Measurements from ENCODE around the gene CAMK1D. TPM values are rescaled to one million over a fixed set of nuclear protein-coding genes. Genes with fewer than 3 reads are reported as not detected.
"Not testable (repeated sequence)": the region's sequence is repeated elsewhere in the genome, so short reads cannot be mapped to it uniquely, and the experiment has no call there.

Gene CAMK1D
- polyA plus RNA-seq, 1 donor = 11.9 TPM

- DNase-seq = no peak
Measured at GRCh38 chr10:12340371-12340770, 9.0 kb upstream of the CAMK1D start.

DNA sequence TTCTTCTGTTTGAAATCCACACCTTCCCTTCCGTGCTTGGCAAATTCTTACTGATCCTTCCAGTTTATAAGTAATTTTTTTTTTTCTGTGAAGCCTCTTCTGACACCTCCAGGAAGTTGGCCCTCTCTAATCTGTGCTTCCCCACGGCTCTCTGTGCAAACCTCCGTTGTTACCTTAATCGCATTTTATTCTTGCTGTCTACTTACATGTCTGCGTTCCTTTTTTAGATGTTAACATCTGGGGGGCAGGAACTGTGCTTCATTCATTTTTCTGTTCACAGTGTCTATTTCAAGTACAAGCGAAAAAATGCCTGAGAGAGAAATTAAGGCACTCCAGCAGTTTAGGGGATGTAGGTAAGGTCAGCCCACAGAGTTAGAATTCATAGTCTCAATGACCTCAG is 8.4 kb upstream of the CAMK1D start:
- no peak for DNase-seq

DNA sequence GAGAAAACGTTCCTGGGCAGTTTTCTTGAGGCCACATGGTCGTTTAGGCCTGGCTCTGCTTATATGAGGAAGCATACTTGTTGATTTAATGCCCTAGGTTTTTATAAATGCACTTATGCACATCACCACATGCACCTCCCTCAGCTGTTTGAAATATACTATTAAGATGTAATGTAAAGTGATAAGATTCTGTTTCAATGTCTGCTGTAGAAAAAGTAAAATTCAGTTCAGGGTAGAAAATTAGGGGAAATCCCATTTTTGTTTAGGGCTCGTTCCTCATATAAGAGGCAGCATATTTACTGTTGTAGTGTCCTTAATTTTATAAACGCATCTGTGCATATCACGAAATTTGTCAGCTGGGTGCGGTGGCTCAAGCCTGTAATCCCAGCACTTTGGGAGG is 7.8 kb upstream of the CAMK1D start:
- no peak for DNase-seq

- no peak for DNase-seq
Measured at GRCh38 chr10:12344375-12345110, 4.8 kb upstream of the CAMK1D start.

DNA sequence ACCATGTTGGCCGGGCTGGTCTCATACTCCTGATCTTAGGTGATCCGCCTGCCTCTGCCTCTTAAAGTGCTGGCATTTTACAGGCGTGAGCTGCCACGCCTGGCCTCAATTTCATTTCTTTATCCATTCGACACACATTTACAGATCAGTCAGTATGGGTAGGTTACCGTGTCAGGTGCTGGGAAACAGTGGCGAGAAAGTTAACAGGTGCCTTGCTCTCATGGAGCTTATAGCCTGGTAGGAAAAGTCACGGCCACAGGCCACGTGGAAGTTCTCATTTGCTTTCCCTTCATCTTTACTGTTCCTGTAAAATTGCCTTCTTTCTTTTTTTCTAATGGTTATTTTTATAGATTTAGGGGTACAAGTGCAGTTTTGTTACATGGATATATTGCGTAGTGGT is 2.6 kb upstream of the CAMK1D start:
- no peak for DNase-seq

GRCh38 chr10:12348294-12348869 is 965 bp upstream of the CAMK1D start:
- DNase-seq = no peak

GRCh38 chr10:12349629-12350166 is 351 bp downstream of the CAMK1D start:
- no peak for DNase-seq

DNA sequence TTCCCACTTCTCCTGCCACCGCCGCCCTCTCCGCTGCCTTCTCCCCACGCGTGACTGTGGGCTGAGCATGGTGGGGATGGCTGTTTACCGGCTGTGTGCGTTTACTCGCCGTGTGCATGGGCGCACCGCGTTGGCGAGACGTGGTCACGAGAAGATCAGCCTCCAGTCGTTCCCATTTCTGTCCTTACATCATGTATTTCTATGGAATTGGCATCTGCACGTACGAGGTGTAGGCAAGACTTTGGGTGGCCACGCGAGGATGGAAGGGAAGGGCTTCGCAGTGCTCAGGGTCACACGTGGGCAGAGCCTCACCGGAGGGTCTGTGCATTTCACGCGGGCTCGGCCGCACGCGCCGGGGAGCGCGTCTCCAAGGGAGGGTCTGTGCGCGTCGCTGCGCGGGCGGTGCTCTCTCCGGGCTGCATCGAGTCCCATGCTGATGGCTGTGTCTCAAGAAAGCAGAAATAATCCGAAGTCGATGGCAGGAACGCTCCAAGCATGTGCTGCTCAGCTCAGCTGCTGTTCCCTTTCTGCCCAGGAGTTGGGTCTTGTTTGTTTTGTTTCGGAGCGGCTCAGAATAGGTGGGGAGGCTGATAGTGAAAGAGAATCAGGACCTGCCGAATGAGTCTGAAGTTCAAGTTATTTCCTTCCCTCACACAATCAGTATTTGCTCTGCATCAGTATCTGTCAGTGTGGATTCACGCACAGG is 973 bp downstream of the CAMK1D start:
- DNase-seq = no peak

DNA sequence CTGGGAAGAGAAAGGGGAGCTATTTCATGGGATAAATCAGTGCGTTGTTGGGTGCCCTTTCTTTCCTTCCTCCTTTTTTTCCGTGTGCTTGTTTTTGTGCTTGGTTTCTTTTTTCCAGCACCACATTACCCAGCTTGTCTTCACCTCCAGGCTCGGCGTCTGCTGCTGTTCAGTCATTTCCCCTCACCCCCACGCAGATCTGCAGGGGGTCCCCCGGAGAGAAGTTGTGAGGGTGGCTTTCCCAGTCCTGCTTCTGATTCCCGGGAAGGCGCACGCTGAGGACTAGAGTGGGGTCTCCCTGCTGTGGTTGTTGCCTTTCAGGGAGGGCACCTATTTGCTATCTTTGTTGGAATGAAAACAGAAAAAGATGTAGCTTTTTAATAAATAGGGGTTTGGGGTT is 1.6 kb downstream of the CAMK1D start:
- DNase-seq = no peak

- no peak for DNase-seq
Measured at GRCh38 chr10:12351447-12351846, 2.1 kb downstream of the CAMK1D start.

DNA sequence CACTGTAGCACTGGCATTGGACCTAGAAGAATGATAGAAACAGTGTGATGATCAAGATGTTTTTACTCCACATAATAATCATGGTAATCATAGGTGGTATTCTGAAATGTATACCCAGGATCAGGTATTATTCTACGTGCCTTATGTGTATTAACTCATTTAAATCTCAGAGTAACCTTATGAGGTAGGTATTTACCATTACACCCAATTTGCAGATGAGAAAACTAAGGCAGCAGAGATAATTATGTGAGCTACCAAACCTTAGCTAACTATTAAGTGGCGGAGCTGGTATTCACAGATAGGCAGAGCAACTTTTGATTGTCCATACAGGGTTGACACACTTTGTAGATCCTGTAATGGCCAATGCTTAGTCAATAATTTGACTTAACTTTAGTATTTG is 2.5 kb downstream of the CAMK1D start:
- DNase-seq = no peak

DNA sequence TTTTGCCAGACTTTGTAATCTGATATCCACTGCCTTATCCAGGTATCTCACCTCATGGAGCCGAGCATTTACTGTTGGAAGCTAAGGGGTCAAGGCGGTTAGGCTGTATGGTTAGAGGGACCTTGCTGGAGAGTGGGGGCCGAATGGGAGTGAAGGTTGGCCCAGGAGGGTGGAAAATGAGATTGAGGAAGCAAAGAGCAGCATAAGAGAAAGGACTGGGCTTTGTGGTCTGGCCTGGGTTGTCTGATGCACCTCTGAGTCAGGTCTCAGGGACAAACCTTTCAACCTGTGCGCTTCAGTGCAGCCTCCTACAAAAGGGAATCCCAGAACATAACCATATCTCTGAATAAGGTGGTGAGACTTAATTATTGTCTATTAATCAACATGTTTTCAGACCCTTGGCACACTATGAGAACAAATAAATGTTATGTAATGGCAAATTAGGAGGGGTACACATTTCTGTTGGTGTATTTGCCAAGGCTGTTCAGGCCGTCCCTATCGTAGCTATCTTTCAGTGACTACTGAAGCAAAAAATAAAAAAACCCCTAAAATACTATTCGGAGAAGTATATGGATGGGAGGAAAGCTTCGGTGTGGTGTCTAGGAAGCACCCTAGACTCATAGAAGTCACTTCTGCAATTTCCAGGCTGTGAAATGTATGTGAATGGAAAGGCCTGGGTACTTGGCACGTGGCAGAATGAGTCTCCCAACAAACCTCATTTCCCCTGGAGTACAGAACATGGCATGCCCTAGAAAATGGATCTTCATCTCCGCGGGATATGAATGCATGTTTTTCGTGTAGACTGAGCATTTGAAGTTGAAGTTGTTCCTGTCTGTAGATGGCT is 4.3 kb downstream of the CAMK1D start:
- DNase-seq = no peak

GRCh38 chr10:12354696-12355095 is 5.3 kb downstream of the CAMK1D start:
- not testable (repeated sequence) for DNase-seq

GRCh38 chr10:12355384-12355783 is 6.0 kb downstream of the CAMK1D start:
- no peak for DNase-seq

DNA sequence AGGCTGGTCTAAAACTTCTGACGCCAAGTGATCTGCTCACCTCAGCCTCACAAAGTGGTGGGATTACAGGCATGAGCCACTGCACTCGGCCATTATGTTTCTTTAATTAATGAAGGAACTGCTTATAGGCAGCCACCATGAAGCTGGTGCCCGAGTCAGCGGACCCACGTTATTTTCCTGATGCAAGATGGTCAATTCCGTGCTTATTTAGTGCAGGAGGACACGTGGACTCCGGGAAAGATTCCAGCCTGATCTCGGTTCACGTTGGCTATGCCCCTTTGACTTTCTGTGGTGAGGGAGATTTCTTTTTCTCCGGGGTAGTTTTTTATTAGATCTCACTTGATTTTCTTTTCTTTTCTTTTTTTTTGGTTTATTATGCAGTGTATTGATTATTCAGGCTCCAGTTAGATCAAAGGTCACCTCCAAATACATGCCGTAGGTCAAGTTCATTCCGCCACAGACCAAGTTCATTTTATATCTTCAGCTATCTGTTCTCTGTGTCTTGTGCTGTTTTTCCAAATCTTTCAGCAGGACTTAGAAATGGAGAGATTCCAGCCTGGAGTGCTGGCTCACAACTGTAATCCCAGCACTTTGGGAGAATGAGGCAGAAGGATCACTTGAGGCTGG is 8.3 kb downstream of the CAMK1D start:
- no peak for DNase-seq

GRCh38 chr10:12358863-12359564 is 9.7 kb downstream of the CAMK1D start:
- no peak for DNase-seq

- no peak for DNase-seq
Measured at GRCh38 chr10:12360461-12360860, 11.1 kb downstream of the CAMK1D start.

DNA sequence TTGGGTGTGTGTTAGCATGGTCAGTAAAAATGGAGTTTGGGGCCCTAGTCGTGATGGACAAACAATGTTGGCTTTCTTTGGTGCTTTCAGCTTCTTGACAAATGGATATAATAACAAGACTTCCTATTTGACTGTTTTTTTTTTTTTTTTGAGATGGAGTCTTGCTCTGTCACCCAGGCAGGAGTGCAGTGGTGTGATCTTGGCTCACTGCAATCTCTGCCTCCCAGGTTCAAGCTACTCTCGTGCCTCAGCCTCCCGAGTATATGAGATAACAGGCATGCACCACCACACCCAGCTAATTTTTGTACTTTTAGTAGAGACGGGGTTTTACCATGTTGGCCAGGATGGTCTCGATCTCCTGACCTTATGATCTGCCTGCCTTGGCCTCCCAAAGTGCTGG is 11.8 kb downstream of the CAMK1D start:
- not testable (repeated sequence) for DNase-seq

DNA sequence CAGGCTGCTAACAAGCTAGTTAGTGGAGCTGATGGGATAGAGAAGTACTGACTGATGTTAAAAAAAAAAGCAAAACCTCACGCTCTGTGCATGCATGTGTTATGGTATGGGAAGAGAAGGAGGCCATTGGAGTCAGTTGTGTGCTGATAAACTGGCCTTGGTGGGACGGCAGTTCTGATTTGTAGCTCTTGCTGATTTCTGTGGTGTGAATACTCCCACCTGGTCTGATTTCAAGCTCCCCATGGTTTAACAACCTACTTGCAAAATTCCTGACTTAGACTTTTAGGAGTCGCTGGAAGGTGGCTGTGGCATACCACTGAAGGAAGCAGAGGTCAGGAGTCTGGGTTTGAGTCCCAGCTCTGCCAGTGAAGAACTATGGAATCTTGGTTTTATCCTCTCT is 15.2 kb downstream of the CAMK1D start:
- no peak for DNase-seq

GRCh38 chr10:12367272-12367671 is 17.9 kb downstream of the CAMK1D start:
- DNase-seq = no peak

GRCh38 chr10:12369982-12370381 is 20.6 kb downstream of the CAMK1D start:
- DNase-seq = no peak

All from left kidney (tissue), 2 donors.